CD4-positive, alpha-beta T cell (primary cell): Measurements from ENCODE around the gene OMA1. TPM values are rescaled to one million over a fixed set of nuclear protein-coding genes. Genes with fewer than 3 reads are reported as not detected.

Experiments
- ATAC-seq: fragments of 200-7000 bp; cut with Tn5 transposase; one replicate; pipeline ENCODE4 v1.10.0; 2022; ENCODE audit warnings: mild to moderate bottlenecking; ENCODE audit not compliant: poor library complexity
- CTCF ChIA-PET: fragments of 350-600 bp; sonication (Branson Sonifier 250); formaldehyde crosslinking; loops from one replicate; lab custom pipeline; 2021; ENCODE audit warnings: antibody characterized with exemption, inconsistent platforms; lab: Charles Lee
- POLR2A ChIA-PET: fragments of 350-600 bp; sonication (Branson Sonifier 250); formaldehyde crosslinking; loops from one replicate; lab custom pipeline; 2021; ENCODE audit warnings: antibody characterized with exemption, inconsistent platforms; lab: Charles Lee
- DNase-seq, 14 experiments: peaks; one replicate each; pipeline ENCODE4 v3.0.0-alpha.2; 2013 to 2020; ENCODE audit warnings: mixed read lengths in 2 of 14
- H3K27ac ChIP-seq, 2 donors: one replicate each; pipeline versions ENCODE4 v1.5.1 to v1.7.0; 2013; ENCODE audit warnings: low read length in 2 of 2, low read depth in 1 of 2, mild to moderate bottlenecking in 1 of 2
- H3K27me3 ChIP-seq, 2 experiments: 1 replicate in 1 of 2; 2 replicates in 1 of 2; pipeline versions ENCODE4 v1.6.1 to v1.7.0; 2013; ENCODE audit warnings: low read length in 2 of 2, control low read depth in 1 of 2, mild to moderate bottlenecking in 1 of 2, moderate library complexity in 1 of 2; ENCODE audit not compliant: insufficient read depth in 2 of 2, control insufficient read depth in 1 of 2
- H3K36me3 ChIP-seq: one replicate; pipeline ENCODE4 v1.6.1; 2013; ENCODE audit warnings: low read length, control low read depth; ENCODE audit not compliant: insufficient read depth
- H3K4me1 ChIP-seq: one replicate; pipeline ENCODE4 v1.6.1; 2013; ENCODE audit warnings: low read length, control low read depth; ENCODE audit not compliant: insufficient read depth
- H3K4me3 ChIP-seq: one replicate; pipeline ENCODE4 v1.5.1; 2013; ENCODE audit warnings: mild to moderate bottlenecking, low read length, moderate library complexity
- H3K9me3 ChIP-seq, 2 experiments: 1 replicate in 1 of 2; 2 replicates in 1 of 2; pipeline versions ENCODE4 v1.6.1 to v1.7.0; 2013; ENCODE audit warnings: low read length in 2 of 2, mild to moderate bottlenecking in 2 of 2, control low read depth in 1 of 2, moderate library complexity in 1 of 2; ENCODE audit not compliant: control insufficient read depth in 1 of 2, insufficient read depth in 1 of 2
- H3K27ac Mint-ChIP-seq: one replicate; pipeline ENCODE4 v1.8.0; 2020; ENCODE audit warnings: mixed read lengths
- H3K27me3 Mint-ChIP-seq: one replicate; pipeline ENCODE4 v1.8.0; 2021; ENCODE audit warnings: mixed read lengths
- H3K36me3 Mint-ChIP-seq: one replicate; pipeline ENCODE4 v1.8.0; 2021; ENCODE audit warnings: low read depth, mixed read lengths
- H3K4me1 Mint-ChIP-seq: one replicate; pipeline ENCODE4 v1.8.0; 2021; ENCODE audit warnings: low read depth, mixed read lengths
- H3K4me3 Mint-ChIP-seq: one replicate; pipeline ENCODE4 v1.8.0; 2020; ENCODE audit warnings: mild to moderate bottlenecking, mixed read lengths
- H3K9me3 Mint-ChIP-seq: one replicate; pipeline ENCODE4 v1.8.0; 2020; ENCODE audit warnings: mixed read lengths
- intact Hi-C, 2 experiments: fragments of 100-400 bp; cut with DNase I in 1 of 2; cut with micrococcal nuclease in 1 of 2; formaldehyde crosslinking; loops; one replicate each; pipeline versions ENCODE4 v1.15.1 to v1.9.0; 2023 to 2025; cut with DNase I, micrococcal nuclease
- total RNA-seq, 174 experiments: library from RNA in 2 of 174; stranded (reverse) in 2 of 174; gene quantifications; one replicate each; pipeline ENCODE4 v1.2.3 and lab custom pipeline; 2021 to 2026
- TF ChIP-seq, protein P1 (sequence below): fragments of 200-600 bp; IDR thresholded peaks from one replicate; pipeline ENCODE4 v1.8.0; 2022; ENCODE audit warnings: antibody characterized with exemption, mild to moderate bottlenecking

OMA1 gene
- total RNA-seq, 2 experiments from 2014 or later = 23.7 to 27.7 TPM

DNA sequence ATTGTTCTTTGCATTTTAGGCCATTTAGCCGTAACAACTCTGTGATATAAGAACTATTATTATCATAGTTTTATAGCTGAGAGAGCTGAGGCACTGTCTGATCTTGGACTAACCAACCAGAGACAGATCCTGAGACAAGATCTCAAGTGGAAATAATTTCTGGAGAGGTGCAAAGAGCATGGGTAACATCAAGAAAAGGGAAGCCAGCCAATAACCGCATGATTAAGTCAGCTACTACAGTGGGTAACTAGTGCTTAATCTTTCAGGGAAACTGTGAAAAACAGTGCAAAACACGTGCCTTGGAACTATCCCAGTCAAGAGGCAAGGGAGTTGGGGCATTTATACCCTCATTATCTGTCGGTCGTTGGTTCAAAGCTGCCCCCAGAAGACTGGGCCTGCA lies 105.8 kb downstream of the OMA1 start:
- no peaks in the 10 kb centered on the region for H3K27me3 ChIP-seq
- TF ChIP-seq, protein P1, sequence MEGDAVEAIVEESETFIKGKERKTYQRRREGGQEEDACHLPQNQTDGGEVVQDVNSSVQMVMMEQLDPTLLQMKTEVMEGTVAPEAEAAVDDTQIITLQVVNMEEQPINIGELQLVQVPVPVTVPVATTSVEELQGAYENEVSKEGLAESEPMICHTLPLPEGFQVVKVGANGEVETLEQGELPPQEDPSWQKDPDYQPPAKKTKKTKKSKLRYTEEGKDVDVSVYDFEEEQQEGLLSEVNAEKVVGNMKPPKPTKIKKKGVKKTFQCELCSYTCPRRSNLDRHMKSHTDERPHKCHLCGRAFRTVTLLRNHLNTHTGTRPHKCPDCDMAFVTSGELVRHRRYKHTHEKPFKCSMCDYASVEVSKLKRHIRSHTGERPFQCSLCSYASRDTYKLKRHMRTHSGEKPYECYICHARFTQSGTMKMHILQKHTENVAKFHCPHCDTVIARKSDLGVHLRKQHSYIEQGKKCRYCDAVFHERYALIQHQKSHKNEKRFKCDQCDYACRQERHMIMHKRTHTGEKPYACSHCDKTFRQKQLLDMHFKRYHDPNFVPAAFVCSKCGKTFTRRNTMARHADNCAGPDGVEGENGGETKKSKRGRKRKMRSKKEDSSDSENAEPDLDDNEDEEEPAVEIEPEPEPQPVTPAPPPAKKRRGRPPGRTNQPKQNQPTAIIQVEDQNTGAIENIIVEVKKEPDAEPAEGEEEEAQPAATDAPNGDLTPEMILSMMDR = no peak
- ChIA-PET POLR2A (no interaction called here), CTCF (no interaction called here)
- intact Hi-C loops = no loop called here
- no peak overlapping the region for H3K27ac Mint-ChIP-seq
- no peak overlapping the region for H3K27ac ChIP-seq
- H3K27me3 Mint-ChIP-seq = no peaks in the 10 kb centered on the region
- no peaks in the 10 kb centered on the region for H3K4me1 ChIP-seq
- no peaks in the 10 kb centered on the region for H3K9me3 Mint-ChIP-seq
- no peak overlapping the region for H3K4me3 Mint-ChIP-seq
- H3K4me1 Mint-ChIP-seq = no peaks in the 10 kb centered on the region
- DNase-seq = no peak
- H3K36me3 Mint-ChIP-seq = no peaks in the 10 kb centered on the region
- H3K9me3 ChIP-seq = no peaks in the 10 kb centered on the region
- H3K36me3 ChIP-seq = no peaks in the 10 kb centered on the region
- no peak for ATAC-seq
- no peak overlapping the region for H3K4me3 ChIP-seq

DNA sequence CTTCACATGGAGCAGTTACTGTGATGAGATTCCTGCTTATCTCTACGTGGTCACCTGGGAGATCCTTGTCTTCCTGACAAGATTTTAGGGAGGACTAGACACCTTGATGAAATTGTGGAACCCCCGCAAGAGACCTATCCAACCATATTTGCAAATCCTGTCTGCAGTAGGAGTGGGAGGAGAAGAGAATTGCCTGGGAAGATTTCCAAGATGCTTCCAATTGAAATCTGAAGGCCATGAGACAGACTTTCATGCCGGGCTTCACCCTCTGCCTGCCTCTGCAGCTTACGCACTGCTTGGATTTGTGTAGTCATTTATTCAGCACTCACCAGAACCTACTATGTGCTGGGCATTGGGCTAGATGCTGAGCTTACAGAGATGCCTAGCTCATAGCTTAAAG lies 106.6 kb downstream of the OMA1 start:
- Mint-ChIP-seq H3K9me3 (no peaks in the 10 kb centered on the region), H3K27ac (no peak overlapping the region), H3K27me3 (no peaks in the 10 kb centered on the region), H3K36me3 (no peaks in the 10 kb centered on the region), H3K4me1 (no peaks in the 10 kb centered on the region), H3K4me3 (no peak overlapping the region)
- ATAC-seq = no peak
- H3K27me3 ChIP-seq = no peaks in the 10 kb centered on the region
- no peaks in the 10 kb centered on the region for H3K4me1 ChIP-seq
- no peaks in the 10 kb centered on the region for H3K9me3 ChIP-seq
- no peak overlapping the region for H3K27ac ChIP-seq
- CTCF ChIA-PET = no interaction called here
- no peak overlapping the region for H3K4me3 ChIP-seq
- no peak for DNase-seq
- TF ChIP-seq, protein P1 = no peak
- intact Hi-C loops = no loop called here
- POLR2A ChIA-PET = no interaction called here
- H3K36me3 ChIP-seq = no peaks in the 10 kb centered on the region

DNA sequence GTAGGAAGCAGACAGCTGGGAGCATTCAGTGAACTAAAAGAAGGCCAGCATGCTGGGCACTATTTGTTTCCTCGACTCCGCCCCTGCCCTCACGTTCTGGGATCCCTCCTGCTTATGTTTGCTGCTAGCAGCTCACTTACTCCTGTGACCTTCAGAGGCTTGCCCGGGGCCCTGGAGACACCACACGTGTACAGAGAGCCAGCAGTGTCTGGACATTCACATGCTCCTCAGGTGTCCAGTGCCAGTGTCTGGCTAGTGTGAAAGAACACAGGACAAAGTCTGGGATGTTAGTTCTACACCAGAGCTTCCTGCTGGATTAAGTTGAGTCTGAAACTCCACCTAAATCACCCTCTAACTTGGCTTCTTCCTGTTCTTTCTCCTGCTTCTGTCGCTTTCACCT lies 108.1 kb downstream of the OMA1 start:
- TF ChIP-seq, protein P1 = no peak
- no peak overlapping the region for H3K27ac ChIP-seq
- ATAC-seq (no peak), DNase-seq (no peak)
- no peaks in the 10 kb centered on the region for H3K36me3 Mint-ChIP-seq
- no peaks in the 10 kb centered on the region for H3K9me3 Mint-ChIP-seq
- H3K27me3 Mint-ChIP-seq = no peaks in the 10 kb centered on the region
- intact Hi-C loops = no loop called here
- H3K27me3 ChIP-seq = no peaks in the 10 kb centered on the region
- H3K4me1 Mint-ChIP-seq = no peaks in the 10 kb centered on the region
- no peaks in the 10 kb centered on the region for H3K36me3 ChIP-seq
- no peaks in the 10 kb centered on the region for H3K9me3 ChIP-seq
- H3K4me3 ChIP-seq = no peak overlapping the region
- ChIA-PET POLR2A (no interaction called here), CTCF (no interaction called here)
- H3K27ac Mint-ChIP-seq = no peak overlapping the region
- H3K4me1 ChIP-seq = no peaks in the 10 kb centered on the region
- H3K4me3 Mint-ChIP-seq = no peak overlapping the region
